Thyroid gland (tissue), 4 donors: ENCODE data around the gene ELF5. TPM values are rescaled to one million over a fixed set of nuclear protein-coding genes. Genes with fewer than 3 reads are reported as not detected.

ENCODE experiments used
- DNase-seq, 2 donors: peaks; one replicate each; pipeline ENCODE4 v3.0.0-alpha.2; 2019
- H3K27ac ChIP-seq, 3 donors: fragments of 200-600 bp; sonication (generic); 1 replicate in 2 of 3; 2 replicates in 1 of 3; pipeline ENCODE4 v1.5.1; 2016 to 2019; ENCODE audit warnings: mild to moderate bottlenecking in 1 of 3, moderate library complexity in 1 of 3
- H3K27me3 ChIP-seq: fragments of 200-600 bp; sonication (generic); one replicate; pipeline ENCODE4 v1.5.1; 2019
- H3K36me3 ChIP-seq, 2 donors: fragments of 200-600 bp; sonication (generic); one replicate each; pipeline ENCODE4 v1.5.1; 2016 to 2019
- H3K4me1 ChIP-seq, 2 donors: fragments of 200-600 bp; sonication (generic); one replicate each; pipeline ENCODE4 v1.5.1; 2017 to 2019
- H3K4me3 ChIP-seq, 3 donors: fragments of 200-600 bp; sonication (generic); replicated peaks in 1 of 3; 1 replicate in 2 of 3; 2 replicates in 1 of 3; pipeline ENCODE4 v1.5.1; 2016; ENCODE audit warnings: mild to moderate bottlenecking in 1 of 3
- H3K9me3 ChIP-seq: fragments of 200-600 bp; sonication (generic); one replicate; pipeline ENCODE4 v1.5.1; 2017
- POLR2A ChIP-seq, 2 donors: fragments of 450-650 bp; IDR thresholded peaks; one replicate each; pipeline ENCODE4 v1.6.1; 2017; ENCODE audit warnings: antibody characterized with exemption in 2 of 2, mild to moderate bottlenecking in 2 of 2, moderate library complexity in 1 of 2
- WGBS, 2 donors: methylation state at CpG; one replicate each; pipeline ENCODE4 v1.1.5; 2017; 5-methylcytosine and 5-hydroxymethylcytosine counted together
- intact Hi-C: fragments of 100-400 bp; cut with DNase I; formaldehyde crosslinking; loops from one replicate; pipeline ENCODE4 v1.15.1; 2023
- total RNA-seq, 4 donors: library from RNA; depleted of rRNA; stranded (reverse); fragments of >200 nt; gene quantifications; one replicate each; pipeline ENCODE4 v1.2.3, GENCODE V29; 2016
- TF ChIP-seq, protein P1 (sequence below), 6 experiments: fragments of 200-600 bp in 3 of 6; fragments of 450-650 bp in 3 of 6; sonication (generic) in 3 of 6; IDR thresholded peaks; one replicate each; pipeline ENCODE4 v1.5.1; 2016 to 2019; ENCODE audit warnings: antibody characterized with exemption in 6 of 6, mild to moderate bottlenecking in 2 of 6, inconsistent platforms in 1 of 6, moderate library complexity in 1 of 6

ELF5 gene
- total RNA-seq, 4 donors from 2014 or later: not detected

DNA sequence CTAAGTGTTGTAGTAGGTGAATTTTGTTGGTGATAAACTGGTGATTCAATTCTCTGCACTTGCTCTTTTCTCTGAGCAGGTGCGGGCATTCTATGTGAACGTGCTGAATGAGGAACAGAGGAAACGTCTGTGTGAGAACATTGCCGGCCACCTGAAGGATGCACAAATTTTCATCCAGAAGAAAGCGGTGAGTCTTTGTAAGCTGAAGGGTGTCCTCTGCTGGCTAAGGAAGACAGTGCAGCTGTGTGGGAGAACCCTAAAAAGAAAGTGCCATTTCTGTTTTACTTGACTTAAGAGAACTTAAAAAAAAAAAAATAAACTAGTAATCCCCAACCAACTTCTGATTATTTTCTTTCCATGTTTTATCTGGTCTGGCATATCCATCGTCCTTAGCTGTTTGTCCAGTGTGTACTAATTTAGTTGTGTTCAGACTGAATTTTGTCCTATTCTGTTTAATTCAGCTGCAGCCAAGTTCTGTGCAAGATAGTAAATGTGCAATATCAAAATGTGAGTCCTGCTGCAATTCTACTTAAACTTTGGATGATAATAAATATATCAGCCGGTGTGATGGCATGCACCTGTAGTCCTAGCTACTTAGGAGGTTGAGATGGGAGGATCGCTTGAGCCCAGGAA is 45.3 kb downstream of the ELF5 start:
- whole genome bisulfite sequencing, 2 donors: 90 to 95% methylated on average over 8 of the region's 8 CpGs
- Histone ChIP-seq H3K36me3 (peaks cover 60 to 97% of the 10 kb centered on the region in 2 donors), H3K27ac (no peak overlapping the region), H3K9me3 (no peaks in the 10 kb centered on the region), H3K4me3 (no peak overlapping the region), H3K4me1 (no peaks in the 10 kb centered on the region), H3K27me3 (no peaks in the 10 kb centered on the region)
- peak in 1 of 2 donors; percentile 22 for DNase-seq
- TF ChIP-seq POLR2A (IDR thresholded peaks at IDR 0.05): no peak
- TF ChIP-seq, protein P1, sequence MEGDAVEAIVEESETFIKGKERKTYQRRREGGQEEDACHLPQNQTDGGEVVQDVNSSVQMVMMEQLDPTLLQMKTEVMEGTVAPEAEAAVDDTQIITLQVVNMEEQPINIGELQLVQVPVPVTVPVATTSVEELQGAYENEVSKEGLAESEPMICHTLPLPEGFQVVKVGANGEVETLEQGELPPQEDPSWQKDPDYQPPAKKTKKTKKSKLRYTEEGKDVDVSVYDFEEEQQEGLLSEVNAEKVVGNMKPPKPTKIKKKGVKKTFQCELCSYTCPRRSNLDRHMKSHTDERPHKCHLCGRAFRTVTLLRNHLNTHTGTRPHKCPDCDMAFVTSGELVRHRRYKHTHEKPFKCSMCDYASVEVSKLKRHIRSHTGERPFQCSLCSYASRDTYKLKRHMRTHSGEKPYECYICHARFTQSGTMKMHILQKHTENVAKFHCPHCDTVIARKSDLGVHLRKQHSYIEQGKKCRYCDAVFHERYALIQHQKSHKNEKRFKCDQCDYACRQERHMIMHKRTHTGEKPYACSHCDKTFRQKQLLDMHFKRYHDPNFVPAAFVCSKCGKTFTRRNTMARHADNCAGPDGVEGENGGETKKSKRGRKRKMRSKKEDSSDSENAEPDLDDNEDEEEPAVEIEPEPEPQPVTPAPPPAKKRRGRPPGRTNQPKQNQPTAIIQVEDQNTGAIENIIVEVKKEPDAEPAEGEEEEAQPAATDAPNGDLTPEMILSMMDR (IDR thresholded peaks at IDR 0.05): peak in 5 of 6 experiments; percentile 12 to 53 (median 38)
- intact Hi-C loops: no loop called here

DNA sequence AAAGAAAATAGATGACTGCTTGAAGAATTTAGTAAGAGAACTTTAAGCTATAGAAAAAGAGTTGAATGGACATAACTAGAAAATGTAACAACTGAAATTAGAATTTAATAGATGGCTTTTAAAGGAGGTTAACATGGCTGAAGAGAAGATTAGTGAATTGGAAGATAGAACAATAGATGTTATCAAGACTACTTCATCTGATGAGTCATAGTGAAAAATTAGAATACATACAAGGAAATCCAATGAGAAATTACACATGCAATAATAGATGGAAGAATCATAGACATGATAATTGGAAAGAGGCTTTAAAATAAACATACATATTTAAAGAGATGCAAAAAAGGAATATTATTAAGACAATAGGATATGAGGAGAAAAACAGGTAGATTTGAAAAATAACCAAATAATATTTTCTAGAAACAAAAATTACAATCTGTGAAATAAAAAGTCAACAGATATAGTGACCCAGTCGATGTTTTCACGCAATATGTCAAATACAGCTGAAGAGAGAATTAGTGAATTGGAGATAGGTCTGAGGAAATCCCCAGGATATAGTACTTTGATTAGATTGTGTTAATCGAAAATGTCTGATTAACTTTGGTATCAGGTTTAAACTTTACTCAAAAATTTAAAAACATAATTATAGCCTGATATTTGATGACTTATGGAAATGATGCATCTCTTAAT is 46.6 kb downstream of the ELF5 start:
- TF ChIP-seq POLR2A (IDR thresholded peaks at IDR 0.05): no peak
- Histone ChIP-seq H3K4me3 (no peak overlapping the region), H3K36me3 (peaks cover 67 to 97% of the 10 kb centered on the region in 2 donors), H3K4me1 (no peaks in the 10 kb centered on the region), H3K9me3 (no peaks in the 10 kb centered on the region), H3K27ac (no peak overlapping the region), H3K27me3 (no peaks in the 10 kb centered on the region)
- intact Hi-C loops: no loop called here
- DNase-seq: no peak
- WGBS, 2 donors: 84 to 95% methylated on average over 3 of the region's 3 CpGs

DNA sequence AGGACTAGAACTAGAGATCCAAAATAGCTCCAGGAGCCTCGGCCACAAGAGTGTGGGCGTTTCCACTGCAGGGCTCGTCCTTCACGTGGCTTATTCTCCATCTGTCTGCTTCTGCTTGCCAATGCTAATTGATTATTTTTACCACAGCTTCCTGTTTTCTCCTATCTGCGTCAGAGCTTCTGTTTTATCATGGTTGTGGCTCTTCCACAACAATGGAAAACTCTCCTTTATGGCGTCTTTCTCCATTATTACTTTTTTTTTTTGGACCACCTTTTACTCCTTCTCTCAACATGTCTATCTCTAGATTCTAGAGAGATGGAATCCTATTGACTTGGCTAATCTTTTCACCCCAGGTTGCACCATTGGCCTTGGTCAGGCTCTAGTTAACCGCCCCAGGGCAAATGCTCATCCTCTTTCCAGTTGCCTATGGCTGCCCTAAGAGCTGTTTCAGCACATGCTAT is 49.0 kb downstream of the ELF5 start:
- DNase-seq: no peak
- no peaks in the 10 kb centered on the region for H3K9me3 ChIP-seq
- no peaks in the 10 kb centered on the region for H3K27me3 ChIP-seq
- H3K27ac ChIP-seq: no peak overlapping the region
- no peaks in the 10 kb centered on the region for H3K4me1 ChIP-seq
- H3K36me3 ChIP-seq: peaks cover 59 to 89% of the 10 kb centered on the region in 2 donors
- no peak overlapping the region for H3K4me3 ChIP-seq
- intact Hi-C loops: no loop called here
- whole genome bisulfite sequencing, 2 donors: 82 to 91% methylated on average over 7 of the region's 7 CpGs
- no peak for TF ChIP-seq POLR2A (IDR thresholded peaks at IDR 0.05)
- TF ChIP-seq, protein P1 (IDR thresholded peaks at IDR 0.05): no peak

DNA sequence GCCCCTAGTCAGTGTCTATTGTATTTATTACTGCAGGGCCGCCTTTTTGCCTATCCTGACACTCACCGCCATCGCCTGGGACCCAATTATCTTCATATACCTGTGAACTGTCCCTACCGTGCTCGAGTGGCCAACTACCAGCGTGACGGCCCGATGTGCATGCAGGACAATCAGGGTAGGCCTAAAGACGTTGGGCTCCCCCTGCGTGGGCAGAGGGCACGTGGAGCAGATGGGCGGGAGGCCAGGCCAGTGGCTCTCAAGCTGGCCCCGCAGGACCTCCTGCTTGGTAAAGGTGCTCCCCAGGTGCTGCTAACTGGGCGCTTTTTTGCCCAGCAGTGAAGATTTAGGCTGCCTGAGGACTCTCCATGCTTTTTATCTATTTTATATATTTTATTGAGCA is 52.4 kb downstream of the ELF5 start:
- no peak for DNase-seq
- Histone ChIP-seq H3K9me3 (no peaks in the 10 kb centered on the region), H3K4me1 (no peaks in the 10 kb centered on the region), H3K27me3 (no peaks in the 10 kb centered on the region), H3K36me3 (peaks cover 79 to 83% of the 10 kb centered on the region in 2 donors), H3K27ac (no peak overlapping the region), H3K4me3 (no peak overlapping the region)
- 88 to 96% methylated on average over 14 of the region's 14 CpGs for WGBS, 2 donors
- intact Hi-C loops: no loop called here
- TF ChIP-seq, protein P1 (IDR thresholded peaks at IDR 0.05): no peak
- no peak for TF ChIP-seq POLR2A (IDR thresholded peaks at IDR 0.05)

DNA sequence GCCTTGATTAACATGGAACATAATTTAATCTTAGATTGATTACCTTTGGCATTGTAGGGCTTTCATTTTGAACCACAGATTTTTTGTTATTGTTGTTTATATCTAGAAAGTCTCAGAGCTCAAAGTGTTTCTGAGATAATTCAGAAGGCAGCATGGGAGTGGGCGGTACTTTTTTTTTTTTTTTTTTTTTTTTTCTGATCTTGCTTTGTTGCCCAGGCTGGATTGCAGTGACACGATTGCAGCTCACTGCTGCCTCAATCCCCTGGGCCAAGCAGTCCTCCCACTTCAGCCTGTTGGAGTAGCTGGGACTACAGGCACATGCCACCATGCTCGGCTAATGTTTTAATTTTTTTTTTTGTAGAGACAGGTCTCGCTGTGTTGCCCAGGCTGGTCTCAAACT is 53.3 kb downstream of the ELF5 start:
- DNase-seq: no peak
- H3K36me3 ChIP-seq: peaks cover 72 to 82% of the 10 kb centered on the region in 2 donors
- intact Hi-C loops: no loop called here

More for the DNA sequence above, 53.3 kb downstream of the ELF5 start:
- no peak overlapping the region for H3K4me3 ChIP-seq
- TF ChIP-seq, protein P1 (IDR thresholded peaks at IDR 0.05): no peak
- TF ChIP-seq POLR2A (IDR thresholded peaks at IDR 0.05): no peak
- H3K27ac ChIP-seq: no peak overlapping the region
- no peaks in the 10 kb centered on the region for H3K27me3 ChIP-seq
- H3K4me1 ChIP-seq: no peaks in the 10 kb centered on the region
- no peaks in the 10 kb centered on the region for H3K9me3 ChIP-seq
- 88 to 89% methylated on average over 4 of the region's 4 CpGs for WGBS, 2 donors
